T-helper 17 cell (primary cell): ENCODE results near the gene SEMA3F. TPM values are rescaled to one million over a fixed set of nuclear protein-coding genes. Genes with fewer than 3 reads are reported as not detected.
A peak's percentile ranks its signal among the peaks of the same experiment; 100 is the strongest.

ENCODE experiments used
- ATAC-seq: fragments of 150-1000 bp; cut with Tn5 transposase; 2 replicates; pipeline ENCODE4 v1.10.0; 2021; ENCODE audit warnings: mild to moderate bottlenecking, moderate library complexity
- DNase-seq, 3 donors: peaks; one replicate each; pipeline versions ENCODE4 v3.0.0 to v3.0.0-alpha.2; 2020 to 2021
- H3K9me3 ChIP-seq: one replicate; pipeline ENCODE4 v1.7.0; 2013; ENCODE audit warnings: low read length, mild to moderate bottlenecking; ENCODE audit not compliant: control insufficient read depth, poor library complexity, severe bottlenecking
- H3K27ac Mint-ChIP-seq: one replicate; pipeline ENCODE4 v1.8.0; 2022; ENCODE audit warnings: mild to moderate bottlenecking, moderate library complexity, mixed read lengths
- H3K27me3 Mint-ChIP-seq: one replicate; pipeline ENCODE4 v1.8.0; 2022; ENCODE audit warnings: mixed read lengths
- H3K36me3 Mint-ChIP-seq: one replicate; pipeline ENCODE4 v1.8.0; 2022; ENCODE audit warnings: low read depth, mixed read lengths
- H3K4me1 Mint-ChIP-seq: one replicate; pipeline ENCODE4 v1.8.0; 2022; ENCODE audit warnings: mild to moderate bottlenecking, mixed read lengths
- H3K4me3 Mint-ChIP-seq: one replicate; pipeline ENCODE4 v1.8.0; 2022; ENCODE audit warnings: mild to moderate bottlenecking, moderate library complexity, mixed read lengths
- total RNA-seq, 4 donors: library from RNA in 2 of 4; stranded (reverse) in 2 of 4; gene quantifications; one replicate each; pipeline ENCODE4 v1.2.3 and lab custom pipeline; 2022 to 2026

The SEMA3F gene
- total RNA-seq, 2 donors from 2014 or later: 0.18 TPM; not detected in 1

GRCh38 chr3:50138266-50139200 is 16.6 kb upstream of the SEMA3F start:
- peaks cover 9% of the 10 kb centered on the region for H3K4me1 Mint-ChIP-seq
- H3K4me3 Mint-ChIP-seq: no peak overlapping the region
- ATAC-seq (no peak), DNase-seq (no peak)
- H3K27ac Mint-ChIP-seq: peak overlapping the region; percentile 56
- H3K27me3 Mint-ChIP-seq: no peaks in the 10 kb centered on the region
- no peaks in the 10 kb centered on the region for H3K36me3 Mint-ChIP-seq
- no peaks in the 10 kb centered on the region for H3K9me3 ChIP-seq

- Mint-ChIP-seq H3K36me3 (no peaks in the 10 kb centered on the region), H3K4me1 (peaks cover 9% of the 10 kb centered on the region), H3K27me3 (no peaks in the 10 kb centered on the region), H3K27ac (no peak overlapping the region), H3K4me3 (no peak overlapping the region)
- no peak for DNase-seq
- no peak for ATAC-seq
- no peaks in the 10 kb centered on the region for H3K9me3 ChIP-seq
Observed at GRCh38 chr3:50139308-50139707, 15.8 kb upstream of the SEMA3F start.

DNA sequence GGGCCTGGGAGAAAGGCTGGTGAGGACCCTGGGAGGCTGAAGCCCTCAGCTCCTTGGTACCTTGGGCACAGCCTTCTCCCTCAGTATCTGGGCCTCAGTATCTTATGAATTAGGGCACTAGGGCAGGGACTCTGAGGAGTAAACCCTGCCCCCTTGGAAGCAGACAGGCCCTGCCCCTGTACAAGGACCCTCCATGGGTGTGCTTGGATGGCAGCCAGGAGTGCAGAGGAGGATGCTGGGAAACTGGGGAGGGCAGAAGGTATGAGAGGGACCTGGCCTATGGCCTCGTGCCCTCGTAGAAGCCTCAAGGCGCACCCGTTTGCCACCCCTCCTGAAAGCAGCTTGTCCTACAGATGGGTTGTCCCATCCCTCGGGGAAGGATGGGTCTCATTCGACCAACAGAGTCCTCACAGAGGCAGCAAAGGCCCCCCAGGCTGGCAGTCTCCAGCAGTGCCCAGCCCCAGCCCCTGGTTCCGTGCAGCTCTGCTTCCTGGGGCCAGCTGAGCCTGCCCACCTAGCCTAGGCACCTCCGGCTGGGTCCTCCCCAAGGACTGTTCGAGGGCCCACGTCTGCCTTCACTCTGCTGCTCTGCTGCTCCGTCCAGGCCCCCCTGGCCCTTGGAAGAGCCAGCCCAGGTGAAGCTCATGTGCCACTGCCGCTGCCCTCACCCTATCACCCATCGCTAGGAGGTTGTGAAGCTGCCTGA is 15.3 kb upstream of the SEMA3F start:
- Mint-ChIP-seq H3K27me3 (no peaks in the 10 kb centered on the region), H3K27ac (no peak overlapping the region), H3K4me3 (no peak overlapping the region), H3K4me1 (peaks cover 9% of the 10 kb centered on the region), H3K36me3 (no peaks in the 10 kb centered on the region)
- no peak for ATAC-seq
- no peak for DNase-seq
- no peaks in the 10 kb centered on the region for H3K9me3 ChIP-seq

DNA sequence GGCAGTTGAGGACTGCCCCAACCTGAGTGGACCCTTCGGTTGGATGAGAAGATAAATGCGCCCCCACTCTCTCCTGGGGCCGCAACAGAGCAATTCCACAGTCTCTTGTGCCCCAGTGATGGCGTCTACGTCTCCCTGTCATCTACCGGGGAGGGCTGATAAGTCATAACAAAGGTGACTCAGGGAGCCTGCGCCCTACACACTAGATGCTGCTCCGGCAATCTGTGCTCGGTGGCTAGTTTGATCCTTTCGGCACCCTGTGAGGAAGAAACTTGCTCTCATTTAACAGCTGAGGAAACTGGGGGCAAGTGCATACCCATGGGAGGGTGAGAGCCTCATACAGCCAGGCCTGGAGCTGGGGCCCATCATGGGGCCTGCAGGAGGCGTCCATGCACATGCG is 14.1 kb upstream of the SEMA3F start:
- H3K9me3 ChIP-seq: no peaks in the 10 kb centered on the region
- H3K4me3 Mint-ChIP-seq: no peak overlapping the region
- no peaks in the 10 kb centered on the region for H3K27me3 Mint-ChIP-seq
- ATAC-seq (no peak), DNase-seq (no peak)
- peaks cover 9% of the 10 kb centered on the region for H3K4me1 Mint-ChIP-seq
- no peak overlapping the region for H3K27ac Mint-ChIP-seq
- no peaks in the 10 kb centered on the region for H3K36me3 Mint-ChIP-seq

- ATAC-seq (no peak), DNase-seq (no peak)
- Mint-ChIP-seq H3K27ac (no peak overlapping the region), H3K4me1 (peaks cover 6% of the 10 kb centered on the region), H3K27me3 (peaks cover 12% of the 10 kb centered on the region), H3K36me3 (peaks cover 3% of the 10 kb centered on the region), H3K4me3 (no peak overlapping the region)
- no peaks in the 10 kb centered on the region for H3K9me3 ChIP-seq
Observed at GRCh38 chr3:50146316-50146901, 8.7 kb upstream of the SEMA3F start.

GRCh38 chr3:50147016-50147415 is 8.1 kb upstream of the SEMA3F start:
- Mint-ChIP-seq H3K27ac (no peak overlapping the region), H3K27me3 (peaks cover 12% of the 10 kb centered on the region), H3K4me1 (peaks cover 6% of the 10 kb centered on the region), H3K36me3 (peaks cover 3% of the 10 kb centered on the region), H3K4me3 (no peak overlapping the region)
- no peaks in the 10 kb centered on the region for H3K9me3 ChIP-seq
- DNase-seq: no peak
- ATAC-seq: no peak

DNA sequence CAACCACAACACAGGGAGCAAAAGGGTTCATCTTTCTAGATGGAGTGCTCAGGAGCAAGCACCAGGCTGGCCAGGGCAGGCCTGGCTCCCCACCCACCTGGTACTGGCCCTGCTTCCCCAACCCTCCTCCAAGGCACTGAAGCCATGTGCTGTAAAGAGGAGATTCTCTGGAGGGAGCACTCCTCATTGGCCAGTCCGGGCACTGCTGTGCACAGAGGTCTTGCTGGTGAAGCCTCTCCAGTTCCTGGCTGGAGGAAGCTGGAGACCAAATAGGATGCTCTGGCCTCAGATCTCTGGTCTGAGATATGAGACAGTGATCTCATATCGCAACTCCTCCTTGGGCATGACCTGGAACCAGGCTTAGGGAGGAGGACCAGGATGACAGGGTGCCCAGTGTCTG is 7.7 kb upstream of the SEMA3F start:
- no peak overlapping the region for H3K27ac Mint-ChIP-seq
- H3K9me3 ChIP-seq: no peaks in the 10 kb centered on the region
- H3K36me3 Mint-ChIP-seq: peaks cover 3% of the 10 kb centered on the region
- peaks cover 12% of the 10 kb centered on the region for H3K27me3 Mint-ChIP-seq
- ATAC-seq (no peak), DNase-seq (no peak)
- no peak overlapping the region for H3K4me3 Mint-ChIP-seq
- peaks cover 6% of the 10 kb centered on the region for H3K4me1 Mint-ChIP-seq

GRCh38 chr3:50147861-50148260 is 7.3 kb upstream of the SEMA3F start:
- Mint-ChIP-seq H3K27ac (no peak overlapping the region), H3K36me3 (peaks cover 3% of the 10 kb centered on the region), H3K4me1 (peaks cover 6% of the 10 kb centered on the region), H3K27me3 (peaks cover 12% of the 10 kb centered on the region), H3K4me3 (no peak overlapping the region)
- ATAC-seq (no peak), DNase-seq (no peak)
- H3K9me3 ChIP-seq: no peaks in the 10 kb centered on the region

GRCh38 chr3:50150404-50150750 is 4.7 kb upstream of the SEMA3F start:
- Mint-ChIP-seq H3K27ac (peak overlapping the region; percentile 24), H3K36me3 (peaks cover 8% of the 10 kb centered on the region), H3K4me3 (peak overlapping the region; percentile 57), H3K27me3 (peaks cover 27% of the 10 kb centered on the region), H3K4me1 (peaks cover 19% of the 10 kb centered on the region)
- ATAC-seq: no peak
- no peak for DNase-seq
- no peaks in the 10 kb centered on the region for H3K9me3 ChIP-seq

GRCh38 chr3:50150863-50151686 is 4.0 kb upstream of the SEMA3F start:
- Mint-ChIP-seq H3K27me3 (peaks cover 31% of the 10 kb centered on the region), H3K27ac (no peak overlapping the region), H3K4me1 (peaks cover 24% of the 10 kb centered on the region), H3K4me3 (no peak overlapping the region), H3K36me3 (peaks cover 8% of the 10 kb centered on the region)
- no peak for DNase-seq
- H3K9me3 ChIP-seq: no peaks in the 10 kb centered on the region
- ATAC-seq: no peak

DNA sequence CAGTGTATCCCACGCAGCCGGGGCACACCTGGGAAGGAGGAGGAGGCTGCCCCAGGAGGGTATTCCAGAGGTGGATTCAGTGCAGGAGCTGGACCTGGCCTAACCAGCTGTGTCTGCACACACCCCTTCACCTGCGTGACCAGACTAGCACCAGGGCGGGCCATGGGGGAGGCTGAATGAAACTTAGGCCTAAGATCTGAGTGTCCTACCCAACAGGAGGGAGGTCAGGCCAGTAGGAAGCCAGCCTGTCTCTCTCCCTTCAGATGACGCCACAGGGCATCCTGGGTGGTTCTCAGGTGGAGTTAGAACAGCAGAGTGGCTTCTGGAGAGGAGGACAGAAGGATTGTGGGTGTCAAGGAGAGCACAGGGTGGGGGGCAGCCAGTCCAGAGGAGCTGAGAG is 3.4 kb upstream of the SEMA3F start:
- H3K27me3 Mint-ChIP-seq: peaks cover 36% of the 10 kb centered on the region
- ATAC-seq (no peak), DNase-seq (no peak)
- H3K4me3 Mint-ChIP-seq: no peak overlapping the region
- H3K9me3 ChIP-seq: no peaks in the 10 kb centered on the region
- H3K4me1 Mint-ChIP-seq: peaks cover 24% of the 10 kb centered on the region
- peaks cover 8% of the 10 kb centered on the region for H3K36me3 Mint-ChIP-seq
- no peak overlapping the region for H3K27ac Mint-ChIP-seq

DNA sequence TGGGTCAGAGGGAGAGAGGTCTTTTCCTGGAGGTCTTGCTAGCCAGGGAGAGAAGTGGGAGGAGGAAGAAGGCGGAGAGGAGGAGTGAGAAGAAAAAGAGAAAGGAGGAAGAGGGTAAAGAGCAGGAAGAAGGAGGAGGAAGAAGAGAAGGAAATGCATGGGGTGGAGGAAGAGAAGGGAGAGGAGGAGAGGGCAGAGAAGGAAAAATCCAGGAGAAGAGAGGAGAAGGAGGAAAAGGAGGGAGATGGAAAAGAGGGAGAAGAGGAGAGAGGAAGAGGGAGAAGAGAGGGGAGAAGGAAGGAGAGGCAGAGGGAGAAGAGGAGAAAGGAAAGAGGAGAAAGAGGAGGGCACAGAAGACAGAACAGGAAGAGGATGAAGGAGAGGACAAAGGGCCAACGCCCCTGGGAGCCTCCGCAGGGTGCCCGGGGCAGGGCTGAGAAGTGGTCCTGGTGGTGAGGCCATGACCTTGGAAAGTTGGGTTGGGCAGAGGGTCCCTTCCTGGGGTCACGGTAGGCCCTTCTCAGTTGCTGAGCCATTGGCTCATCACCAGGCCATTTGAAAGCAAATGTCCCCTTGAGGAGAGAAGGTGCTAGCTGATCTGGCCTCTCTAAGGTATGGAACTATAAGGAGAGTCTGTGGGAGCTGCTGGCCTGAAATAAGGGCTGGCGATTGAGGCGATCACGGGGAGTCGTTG is 1.2 kb upstream of the SEMA3F start:
- no peak for DNase-seq

More for the DNA sequence above, 1.2 kb upstream of the SEMA3F start:
- no peak overlapping the region for H3K27ac Mint-ChIP-seq
- peaks cover 23% of the 10 kb centered on the region for H3K4me1 Mint-ChIP-seq
- no peak for ATAC-seq
- peaks cover 8% of the 10 kb centered on the region for H3K36me3 Mint-ChIP-seq
- H3K9me3 ChIP-seq: no peaks in the 10 kb centered on the region
- peaks cover 30% of the 10 kb centered on the region for H3K27me3 Mint-ChIP-seq
- peak overlapping the region; percentile 93 for H3K4me3 Mint-ChIP-seq
